GM19324 (cell line): Measurements from ENCODE around the gene ROPN1L.
"Not testable (repeated sequence)": the region's sequence is repeated elsewhere in the genome, so short reads cannot be mapped to it uniquely, and the experiment has no call there.

Source experiments
- ATAC-seq: cut with Tn5 transposase; IDR thresholded peaks from one replicate; pipeline ENCODE4 v1.9.1; 2021; ENCODE audit warnings: mild to moderate bottlenecking, moderate library complexity; ENCODE audit not compliant: unreplicated experiment, low FRiP score

Gene ROPN1L

GRCh38 chr5:10497554-10497953 lies 55.9 kb downstream of the ROPN1L start:
- no peak for ATAC-seq

- no peak for ATAC-seq
These were observed 56.7 kb downstream of the ROPN1L start for GRCh38 chr5:10498350-10498749.

DNA sequence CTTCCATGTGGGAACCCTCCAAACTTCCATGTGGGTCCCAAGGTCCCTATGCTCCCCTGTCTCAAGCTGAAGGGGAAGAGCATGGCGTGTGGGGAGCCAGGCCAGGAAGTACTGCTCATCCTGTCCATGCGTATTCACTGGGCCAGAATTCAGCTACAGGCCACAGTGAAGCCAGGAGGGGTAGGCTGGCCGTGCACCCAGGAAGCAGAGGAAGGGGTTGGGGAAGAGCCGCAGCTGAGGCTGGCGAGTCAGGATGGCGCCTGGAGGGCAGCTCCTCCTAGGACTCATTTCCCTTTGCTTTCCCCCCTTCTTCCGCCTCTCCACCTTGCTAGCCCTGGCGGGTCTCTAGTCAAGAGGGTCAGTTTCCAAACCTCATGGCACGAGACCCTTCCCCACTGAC lies 57.4 kb downstream of the ROPN1L start:
- ATAC-seq, result no peak

GRCh38 chr5:10499776-10500175 lies 58.1 kb downstream of the ROPN1L start:
- ATAC-seq, result no peak

GRCh38 chr5:10500669-10501068 lies 59.0 kb downstream of the ROPN1L start:
- ATAC-seq, result no peak

DNA sequence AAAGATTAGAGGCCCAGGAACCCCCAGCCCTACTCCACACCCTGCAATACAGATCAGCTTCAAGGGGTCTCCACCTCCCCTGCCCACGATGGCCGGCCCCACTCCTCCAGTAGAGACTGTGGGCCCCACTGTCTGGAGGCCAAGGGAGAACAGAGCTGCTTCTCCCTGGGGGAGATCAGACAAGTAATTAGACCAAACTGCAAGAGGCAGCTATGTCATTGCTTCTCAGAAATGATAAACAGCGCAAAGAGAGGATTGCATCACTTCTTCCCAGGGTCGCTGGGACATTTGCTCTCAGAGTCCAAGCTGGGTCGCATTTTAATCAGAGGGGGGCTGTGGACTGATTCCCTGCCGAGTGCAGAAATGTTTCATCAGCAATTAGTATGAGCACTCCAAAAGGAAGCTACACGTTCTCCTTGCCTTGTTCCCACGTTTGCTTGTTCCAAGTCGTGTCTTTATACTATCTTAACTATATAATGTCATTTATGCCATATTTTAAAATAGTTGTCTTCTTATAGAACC lies 59.9 kb downstream of the ROPN1L start:
- no peak for ATAC-seq

GRCh38 chr5:10502130-10502529 lies 60.5 kb downstream of the ROPN1L start:
- ATAC-seq, result no peak

- no peak for ATAC-seq
These were observed 60.9 kb downstream of the ROPN1L start for GRCh38 chr5:10502578-10502977.

DNA sequence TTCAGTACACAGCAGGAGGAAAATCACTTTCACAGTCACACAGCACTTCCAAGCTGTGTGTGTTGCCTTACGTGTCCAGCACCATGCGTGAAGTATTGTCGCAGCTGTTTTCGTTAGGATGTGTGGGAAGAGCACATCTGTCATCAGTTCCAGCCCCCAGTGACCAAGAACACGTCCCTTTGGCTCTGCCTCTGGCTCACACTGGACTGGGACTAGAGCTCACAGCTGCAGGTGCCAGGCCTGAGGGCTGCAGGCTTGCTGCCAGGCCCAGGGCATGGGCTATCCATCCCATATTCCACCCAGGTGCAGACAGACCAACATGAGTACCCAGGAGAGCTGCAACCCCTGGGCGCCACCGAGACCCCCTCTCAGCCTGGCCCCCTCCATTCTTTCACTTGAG lies 61.6 kb downstream of the ROPN1L start:
- ATAC-seq, result no peak

GRCh38 chr5:10503997-10504793 lies 62.5 kb downstream of the ROPN1L start:
- no peak for ATAC-seq

DNA sequence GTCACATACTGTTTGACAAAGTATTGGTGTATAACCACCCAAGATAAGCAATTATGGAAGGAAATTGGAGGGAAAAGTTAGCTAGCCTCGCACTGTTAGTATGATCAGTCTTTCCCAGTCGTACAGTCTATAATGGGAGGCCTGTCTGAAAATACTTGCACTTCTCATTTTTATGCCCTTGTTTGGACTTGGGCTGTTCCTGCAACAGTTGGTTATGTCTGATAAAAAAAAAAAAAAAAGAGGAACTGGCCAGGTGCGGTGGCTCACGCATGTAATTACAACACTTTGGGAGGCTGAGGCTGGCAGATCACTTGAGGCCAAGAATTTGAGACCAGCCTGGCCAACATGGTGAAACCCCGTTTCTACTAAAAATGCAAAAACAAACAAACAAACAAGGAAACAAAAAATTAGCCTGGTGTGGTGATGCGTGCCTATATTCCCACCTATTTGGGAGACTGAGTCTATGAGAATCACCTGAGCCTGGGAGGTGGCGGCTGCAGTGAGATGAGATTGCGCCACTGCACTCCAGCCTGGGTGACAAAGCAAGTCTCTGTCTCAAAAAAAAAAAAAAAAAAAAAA lies 63.9 kb downstream of the ROPN1L start:
- no peak for ATAC-seq

GRCh38 chr5:10506535-10506934 lies 64.9 kb downstream of the ROPN1L start:
- ATAC-seq, result no peak

GRCh38 chr5:10507575-10508096 lies 66.0 kb downstream of the ROPN1L start:
- ATAC-seq, result no peak

DNA sequence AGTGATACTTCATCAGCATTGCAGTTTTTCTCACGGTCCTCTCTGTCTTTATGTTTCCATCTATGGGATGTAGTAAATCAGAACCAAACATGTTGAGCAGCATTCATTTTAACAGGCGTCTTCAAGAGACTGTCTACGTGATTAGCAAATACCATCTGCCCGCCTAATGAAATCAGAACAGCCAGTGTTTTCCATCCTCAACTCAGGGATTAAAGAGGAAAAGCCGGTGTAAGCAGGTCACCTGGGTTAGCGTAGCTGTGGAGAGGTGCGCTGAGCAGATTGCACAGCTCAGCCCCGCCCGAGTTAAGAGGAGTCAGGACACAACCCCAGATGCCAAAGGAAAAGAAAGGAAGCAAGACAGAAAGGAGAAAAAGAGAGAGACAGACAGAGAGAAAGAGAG lies 67.9 kb downstream of the ROPN1L start:
- ATAC-seq, result no peak

GRCh38 chr5:10511741-10512640 lies 70.3 kb downstream of the ROPN1L start:
- ATAC-seq, result no peak

- ATAC-seq, result no peak
These were observed 72.1 kb downstream of the ROPN1L start for GRCh38 chr5:10513501-10514442.

DNA sequence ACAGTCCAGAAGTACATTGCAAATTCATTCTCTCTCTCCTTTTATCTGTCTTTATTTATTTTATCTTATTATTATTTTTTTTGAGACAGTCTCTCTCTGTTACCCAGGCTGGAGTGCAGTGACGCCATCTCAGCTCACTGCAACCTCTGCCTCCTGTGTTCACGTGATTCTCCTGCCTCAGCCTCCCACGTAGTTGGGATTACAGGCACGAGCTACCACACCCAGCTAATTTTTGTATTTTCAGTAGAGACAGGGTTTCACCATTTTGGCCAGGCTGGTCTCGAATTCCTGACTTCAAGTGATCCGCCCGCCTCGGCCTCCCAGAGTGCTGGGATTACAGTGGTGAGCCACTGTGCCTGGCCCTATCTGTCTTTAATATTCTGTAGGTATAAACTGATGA lies 72.9 kb downstream of the ROPN1L start:
- ATAC-seq, result not testable (repeated sequence)
